Measurements from ENCODE around the gene NCOA1. TPM values are rescaled to one million over a fixed set of nuclear protein-coding genes. Genes with fewer than 3 reads are reported as not detected.

The NCOA1 gene
- total RNA-seq, 4 donors from 2014 or later: 29.9 to 51.9 (median 40.1) TPM

DNA sequence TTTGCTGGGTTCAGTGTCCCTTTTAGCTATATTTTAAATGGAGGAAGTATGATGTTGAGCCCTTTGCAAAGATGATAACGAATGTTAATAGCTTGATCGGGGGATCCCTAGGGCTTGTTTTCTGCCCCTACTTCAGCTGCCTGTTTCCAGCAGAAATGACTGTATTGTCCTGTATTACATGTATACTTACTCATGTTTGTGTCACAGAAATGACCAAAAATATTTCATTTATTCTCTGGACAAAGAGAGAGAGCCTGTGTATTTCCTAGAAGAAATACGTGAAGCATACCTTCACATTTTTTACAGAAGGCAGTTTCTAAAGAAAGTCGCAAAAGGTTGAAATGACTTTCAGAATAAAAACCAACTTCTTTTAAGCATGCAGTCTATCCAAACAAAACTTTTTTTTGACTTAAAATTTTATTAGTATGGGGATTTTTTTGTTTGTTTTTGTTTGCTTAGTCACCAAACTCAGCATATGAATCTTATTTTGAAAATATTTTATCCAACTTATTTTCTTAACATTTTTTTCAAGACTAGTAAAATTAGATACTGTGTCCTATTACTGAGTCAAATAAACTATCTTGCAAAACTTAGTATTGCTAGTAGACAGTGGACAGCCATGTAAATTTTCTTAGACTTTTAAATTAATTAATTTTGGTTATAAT is 233.2 kb downstream of the NCOA1 start:
- intact Hi-C loops (cut with DNase I): no loop called here
- Histone ChIP-seq H3K36me3 (peaks cover 0 to 5% of the 10 kb centered on the region in 2 donors), H3K27ac (no peak overlapping the region), H3K27me3 (no peaks in the 10 kb centered on the region), H3K4me1 (peaks cover 15 to 17% of the 10 kb centered on the region in 2 donors), H3K4me3 (replicated peaks in 1 of 3) (no peak overlapping the region), H3K9me3 (no peaks in the 10 kb centered on the region)
- TF ChIP-seq POLR2A (IDR thresholded peaks at IDR 0.05): no peak
- no peak for TF ChIP-seq CTCF (IDR thresholded peaks at IDR 0.05)
- DNase-seq: no peak
- 82 to 84% methylated on average over 4 of the region's 4 CpGs for whole genome bisulfite sequencing, 2 donors

GRCh38 chr2:24725956-24726355 is 234.9 kb downstream of the NCOA1 start:
- WGBS, 2 donors: 85 to 87% methylated on average over 3 of the region's 3 CpGs
- no peak for TF ChIP-seq CTCF (IDR thresholded peaks at IDR 0.05)
- TF ChIP-seq POLR2A (IDR thresholded peaks at IDR 0.05): no peak
- Histone ChIP-seq H3K27ac (no peak overlapping the region), H3K4me1 (peaks cover 15 to 17% of the 10 kb centered on the region in 2 donors), H3K36me3 (peaks cover 0 to 5% of the 10 kb centered on the region in 2 donors), H3K27me3 (no peaks in the 10 kb centered on the region), H3K4me3 (replicated peaks in 1 of 3) (no peak overlapping the region), H3K9me3 (no peaks in the 10 kb centered on the region)
- no peak for DNase-seq
- intact Hi-C loops (cut with DNase I): no loop called here

GRCh38 chr2:24730481-24730880 is 239.4 kb downstream of the NCOA1 start:
- Histone ChIP-seq H3K9me3 (no peaks in the 10 kb centered on the region), H3K27ac (no peak overlapping the region), H3K36me3 (peaks cover 0 to 5% of the 10 kb centered on the region in 2 donors), H3K4me1 (no peaks in the 10 kb centered on the region), H3K4me3 (replicated peaks in 1 of 3) (no peak overlapping the region), H3K27me3 (no peaks in the 10 kb centered on the region)
- WGBS, 2 donors: 94 to 96% methylated on average over 7 of the region's 7 CpGs
- DNase-seq: no peak
- intact Hi-C loops (cut with DNase I): no loop called here
- TF ChIP-seq POLR2A (IDR thresholded peaks at IDR 0.05): no peak
- no peak for TF ChIP-seq CTCF (IDR thresholded peaks at IDR 0.05)

DNA sequence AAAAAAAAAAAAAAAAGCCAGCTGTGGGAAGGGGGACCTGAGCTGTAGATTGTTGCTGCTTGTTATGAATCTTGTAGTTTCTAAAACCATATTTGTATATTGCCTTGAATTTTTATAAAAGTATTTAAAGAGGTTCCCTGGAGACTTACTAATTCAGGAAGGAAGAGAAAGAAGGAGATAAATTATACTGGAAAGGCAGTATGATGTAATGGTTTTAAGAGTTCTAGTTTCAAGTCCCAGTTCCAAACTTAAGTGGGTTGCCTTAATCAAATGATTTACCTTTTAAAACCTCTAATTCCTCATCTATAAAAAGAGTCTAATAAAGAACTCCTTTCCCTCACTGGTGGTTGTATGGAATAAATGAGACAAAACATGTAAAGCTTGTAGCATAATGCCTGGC is 240.0 kb downstream of the NCOA1 start:
- TF ChIP-seq POLR2A (IDR thresholded peaks at IDR 0.05): no peak
- no peak for TF ChIP-seq CTCF (IDR thresholded peaks at IDR 0.05)
- Histone ChIP-seq H3K4me1 (no peaks in the 10 kb centered on the region), H3K27ac (no peak overlapping the region), H3K27me3 (no peaks in the 10 kb centered on the region), H3K9me3 (no peaks in the 10 kb centered on the region), H3K4me3 (replicated peaks in 1 of 3) (no peak overlapping the region), H3K36me3 (peaks cover 0 to 5% of the 10 kb centered on the region in 2 donors)
- intact Hi-C loops (cut with DNase I): no loop called here
- no peak for DNase-seq

- TF ChIP-seq CTCF (IDR thresholded peaks at IDR 0.05): no peak
- Histone ChIP-seq H3K27ac (no peak overlapping the region), H3K27me3 (no peaks in the 10 kb centered on the region), H3K4me3 (replicated peaks in 1 of 3) (no peak overlapping the region), H3K9me3 (no peaks in the 10 kb centered on the region), H3K36me3 (peaks cover 0 to 5% of the 10 kb centered on the region in 2 donors), H3K4me1 (peaks cover 5% of the 10 kb centered on the region in 2 donors)
- intact Hi-C loops (cut with DNase I): no loop called here
- DNase-seq: no peak
- 97 to 98% methylated on average over 1 of the region's 1 CpG for WGBS, 2 donors
Measured at GRCh38 chr2:24731923-24732322, 240.9 kb downstream of the NCOA1 start.
